WTC11 (cell line): ENCODE results near the gene LDB3. TPM values are rescaled to one million over a fixed set of nuclear protein-coding genes. Genes with fewer than 3 reads are reported as not detected.

ENCODE experiments used
- ATAC-seq: fragments of 200-7000 bp; cut with Tn5 transposase; 2 replicates; pipeline ENCODE4 v1.10.0; 2021; ENCODE audit warnings: mild to moderate bottlenecking, moderate library complexity
- CTCF ChIA-PET: fragments of 300-600 bp; sonication (Branson Sonifier 250); formaldehyde crosslinking; loops from one replicate; lab custom pipeline; 2021; ENCODE audit warnings: antibody characterized with exemption; lab: Charles Lee
- POLR2A ChIA-PET: fragments of 350-600 bp; sonication (Branson Sonifier 250); formaldehyde crosslinking; loops from one replicate; lab custom pipeline; 2021; ENCODE audit warnings: antibody characterized with exemption; lab: Charles Lee
- DNase-seq: peaks from one replicate; pipeline ENCODE4 v3.0.0; 2021; ENCODE audit warnings: low spot score
- H3K27ac Mint-ChIP-seq: 2 replicates; pipeline ENCODE4 v1.8.0; 2021; ENCODE audit warnings: mixed read lengths
- H3K27me3 Mint-ChIP-seq: 2 replicates; pipeline ENCODE4 v1.8.0; 2021; ENCODE audit warnings: low read depth, mild to moderate bottlenecking, moderate library complexity, mixed read lengths
- H3K36me3 Mint-ChIP-seq: 2 replicates; pipeline ENCODE4 v1.8.0; 2021; ENCODE audit warnings: mixed read lengths
- H3K4me1 Mint-ChIP-seq: 2 replicates; pipeline ENCODE4 v1.8.0; 2022; ENCODE audit warnings: mixed read lengths
- H3K4me3 Mint-ChIP-seq: 2 replicates; pipeline ENCODE4 v1.8.0; 2021; ENCODE audit warnings: mild to moderate bottlenecking, moderate library complexity, mixed read lengths
- H3K9me3 Mint-ChIP-seq: 2 replicates; pipeline ENCODE4 v1.8.0; 2021; ENCODE audit warnings: mixed read lengths
- AFF4 ChIP-seq: sonication (generic); formaldehyde crosslinking; IDR thresholded peaks from 2 replicates; pipeline ENCODE4 v1.8.1; 2023; ENCODE audit warnings: mild to moderate bottlenecking, missing genetic modification reagents, borderline replicate concordance
- ARID4B ChIP-seq: sonication (generic); formaldehyde crosslinking; IDR thresholded peaks from 2 replicates; pipeline ENCODE4 v1.8.0; 2023; ENCODE audit warnings: missing genetic modification reagents, mild to moderate bottlenecking, borderline replicate concordance
- ATF3 ChIP-seq: sonication (generic); formaldehyde crosslinking; conservative IDR thresholded peaks from 2 replicates; pipeline ENCODE4 v1.8.1; 2022; ENCODE audit warnings: mild to moderate bottlenecking, missing genetic modification reagents
- ATF6 ChIP-seq: sonication (generic); formaldehyde crosslinking; IDR thresholded peaks from 2 replicates; pipeline ENCODE4 v1.8.1; 2023; ENCODE audit warnings: mild to moderate bottlenecking, missing genetic modification reagents
- E2F4 ChIP-seq: sonication (generic); formaldehyde crosslinking; IDR thresholded peaks from 2 replicates; pipeline ENCODE4 v1.8.1; 2022; ENCODE audit warnings: low read depth, mild to moderate bottlenecking, moderate library complexity, missing genetic modification reagents, borderline replicate concordance
- FOXJ3 ChIP-seq: sonication (generic); formaldehyde crosslinking; IDR thresholded peaks from 2 replicates; pipeline ENCODE4 v1.9.0; 2021; ENCODE audit warnings: missing genetic modification reagents, mild to moderate bottlenecking, borderline replicate concordance
- FOXK1 ChIP-seq: sonication (generic); formaldehyde crosslinking; IDR thresholded peaks from 2 replicates; pipeline ENCODE4 v1.8.0; 2022; ENCODE audit warnings: mild to moderate bottlenecking, moderate library complexity, missing genetic modification reagents
- GRHL2 ChIP-seq: fragments of 250-450 bp; sonication (Bioruptor Pico); IDR thresholded peaks from 2 replicates; pipeline ENCODE4 v1.8.0; 2022; ENCODE audit warnings: mild to moderate bottlenecking, moderate library complexity; ENCODE audit not compliant: insufficient replicate concordance, severe bottlenecking
- HMGXB4 ChIP-seq: sonication (generic); formaldehyde crosslinking; IDR thresholded peaks from 2 replicates; pipeline ENCODE4 v1.8.1; 2023; ENCODE audit warnings: mild to moderate bottlenecking, moderate library complexity, missing genetic modification reagents
- NFE2L1 ChIP-seq: sonication (generic); formaldehyde crosslinking; IDR thresholded peaks from 2 replicates; pipeline ENCODE4 v1.8.1; 2023; ENCODE audit warnings: missing genetic modification reagents
- NR3C1 ChIP-seq: sonication (generic); formaldehyde crosslinking; conservative IDR thresholded peaks from 2 replicates; pipeline ENCODE4 v1.8.1; 2023; ENCODE audit warnings: low read depth, mild to moderate bottlenecking, missing genetic modification reagents
- TCF7 ChIP-seq: sonication (generic); formaldehyde crosslinking; IDR thresholded peaks from 2 replicates; pipeline ENCODE4 v1.8.0; 2022; ENCODE audit warnings: mild to moderate bottlenecking, low read depth, missing genetic modification reagents, moderate library complexity
- USF2 ChIP-seq: sonication (generic); formaldehyde crosslinking; IDR thresholded peaks from 2 replicates; pipeline ENCODE4 v1.8.1; 2023; ENCODE audit warnings: mild to moderate bottlenecking, missing genetic modification reagents, moderate library complexity
- ZBTB43 ChIP-seq: sonication (generic); formaldehyde crosslinking; IDR thresholded peaks from 2 replicates; pipeline ENCODE4 v1.8.1; 2023; ENCODE audit warnings: mild to moderate bottlenecking, missing genetic modification reagents
- total RNA-seq: library from RNA; stranded (reverse); gene quantifications from 3 replicates; pipeline ENCODE4 v1.2.3, GENCODE V29; 2021

LDB3 gene
- total RNA-seq, 1 experiment from 2014 or later: 0.42 TPM

- no peak for TF ChIP-seq ATF6 (CRISPR knock-in tag)
- no peak for TF ChIP-seq TCF7 (CRISPR knock-in tag)
- no peak for TF ChIP-seq FOXJ3 (CRISPR knock-in tag)
- no peak for TF ChIP-seq FOXK1 (CRISPR knock-in tag)
- no peak for TF ChIP-seq NFE2L1
- TF ChIP-seq ZBTB43 (CRISPR knock-in tag): no peak
- no peak for TF ChIP-seq E2F4 (CRISPR knock-in tag)
- no peak for TF ChIP-seq HMGXB4
These were observed 105.2 kb downstream of the LDB3 start (continued) for GRCh38 chr10:86773498-86773897.

GRCh38 chr10:86775056-86775869 is 107.0 kb downstream of the LDB3 start:
- no peak for DNase-seq
- peak overlapping the region; percentile 93 for H3K27ac Mint-ChIP-seq
- no peaks in the 10 kb centered on the region for H3K27me3 Mint-ChIP-seq
- ChIA-PET CTCF (interaction anchor here (0.7 to 1.0 kb wide), 2 partner anchors 15 to 18 kb away, joined by 3 to 4 read pairs; no protein-coding TSS in a partner anchor), POLR2A (no interaction called here)
- TF ChIP-seq ATF3 (CRISPR knock-in tag): no peak
- no peak for TF ChIP-seq NR3C1 (CRISPR knock-in tag)
- H3K4me1 Mint-ChIP-seq: peaks cover 59% of the 10 kb centered on the region
- no peaks in the 10 kb centered on the region for H3K9me3 Mint-ChIP-seq
- peaks cover 8% of the 10 kb centered on the region for H3K36me3 Mint-ChIP-seq
- H3K4me3 Mint-ChIP-seq: no peak overlapping the region
- ATAC-seq: no peak

- Mint-ChIP-seq H3K27ac (peak overlapping the region; percentile 84), H3K4me1 (peaks cover 54% of the 10 kb centered on the region), H3K4me3 (no peak overlapping the region)
- POLR2A ChIA-PET: no interaction called here
- TF ChIP-seq USF2 (no peak), AFF4 (CRISPR knock-in tag) (no peak), ARID4B (no peak), GRHL2 (CRISPR knock-in tag) (no peak)
- TF ChIP-seq, all 79 proteins: peak for 0
- CTCF ChIA-PET: interaction anchor here (0.7 to 1.0 kb wide), 2 partner anchors 16 to 18 kb away, joined by 3 to 4 read pairs; no protein-coding TSS in a partner anchor
- peaks cover 8% of the 10 kb centered on the region for H3K36me3 Mint-ChIP-seq
- DNase-seq (no peak), ATAC-seq (peak; percentile 39; the same call in 1 of the 2 replicates)
- H3K27me3 Mint-ChIP-seq: no peaks in the 10 kb centered on the region
- no peaks in the 10 kb centered on the region for H3K9me3 Mint-ChIP-seq
These were observed 107.5 kb downstream of the LDB3 start for GRCh38 chr10:86775870-86776180.
